ENCODE measurements around the gene PLCD3.

- TF ChIP-seq CTCF (conservative IDR thresholded peaks at IDR 0.05; ENCODE audit: low read depth, low read length) (no peak), POLR2A (IDR thresholded peaks at IDR 0.05; ENCODE audit: low read depth, low read length) (no peak), BHLHE40 (IDR thresholded peaks at IDR 0.05; ENCODE audit: low read depth, low read length) (no peak), MAFK (IDR thresholded peaks at IDR 0.05; ENCODE audit: low read depth, low read length) (no peak), USF2 (IDR thresholded peaks at IDR 0.05; ENCODE audit: low read depth, low read length) (no peak), MAZ (IDR thresholded peaks at IDR 0.05; ENCODE audit: borderline replicate concordance, low read depth, low read length) (no peak), RFX5 (IDR thresholded peaks at IDR 0.05; ENCODE audit: low read depth, low read length) (no peak), CEBPB (IDR thresholded peaks at IDR 0.05; ENCODE audit: low read depth, low read length) (no peak), ELK1 (IDR thresholded peaks at IDR 0.05; ENCODE audit: borderline replicate concordance, low read depth, low read length) (no peak), SMC3 (IDR thresholded peaks at IDR 0.05; ENCODE audit: low read depth, low read length) (no peak), NFE2L2 (IDR thresholded peaks at IDR 0.05; ENCODE audit: low read depth, low read length) (no peak)
Observed at GRCh38 chr17:45125509-45125908, 6.8 kb downstream of the PLCD3 start.
